DND-41 (cell line): ENCODE results near the gene SORBS1.

ENCODE experiments used
- ATAC-seq: fragments of 200-7000 bp; cut with Tn5 transposase; 3 replicates; pipeline ENCODE4 v1.9.1; 2021; ENCODE audit warnings: low read depth; ENCODE audit not compliant: insufficient read depth
- DNase-seq: peaks from one replicate; pipeline ENCODE4 v3.0.0-alpha.2; 2020
- H2AFZ ChIP-seq: 2 replicates; pipeline ENCODE4 v1.6.0; 2012; ENCODE audit warnings: low read depth, low read length
- H3K27ac ChIP-seq: 2 replicates; pipeline ENCODE4 v1.5.1; 2012; ENCODE audit warnings: low read length, inconsistent platforms
- H3K27me3 ChIP-seq: fragments of 200-600 bp; sonication (generic); 2 replicates; pipeline ENCODE4 v1.6.0; 2012; ENCODE audit warnings: low read length, mild to moderate bottlenecking, inconsistent platforms; ENCODE audit not compliant: insufficient read depth, poor library complexity
- H3K36me3 ChIP-seq: 2 replicates; pipeline ENCODE4 v1.5.1; 2012; ENCODE audit warnings: low read length, inconsistent platforms; ENCODE audit not compliant: insufficient read depth
- H3K4me1 ChIP-seq: 2 replicates; pipeline ENCODE4 v1.5.1; 2012; ENCODE audit warnings: mild to moderate bottlenecking, low read length; ENCODE audit not compliant: insufficient read depth
- H3K4me2 ChIP-seq: 2 replicates; pipeline ENCODE4 v1.6.0; 2012; ENCODE audit warnings: mild to moderate bottlenecking, moderate library complexity, low read length, inconsistent platforms; ENCODE audit not compliant: insufficient read depth
- H3K4me3 ChIP-seq, 2 experiments: fragments of 200-600 bp in 1 of 2; shearing (Covaris generic) in 1 of 2; 2 replicates each; pipeline ENCODE4 v1.5.1; 2012 to 2016; ENCODE audit warnings: inconsistent platforms in 2 of 2, low read length in 2 of 2, mild to moderate bottlenecking in 2 of 2, low read depth in 1 of 2, moderate library complexity in 1 of 2
- H3K79me2 ChIP-seq: 2 replicates; pipeline ENCODE4 v1.6.0; 2012; ENCODE audit warnings: low read length, inconsistent platforms; ENCODE audit not compliant: insufficient read depth
- H3K9ac ChIP-seq: 2 replicates; pipeline ENCODE4 v1.6.0; 2012; ENCODE audit warnings: low read depth, mild to moderate bottlenecking, inconsistent platforms, low read length, moderate library complexity
- H3K9me3 ChIP-seq: 2 replicates; pipeline ENCODE4 v1.5.1; 2012; ENCODE audit warnings: low read length, moderate library complexity, mild to moderate bottlenecking, inconsistent platforms; ENCODE audit not compliant: insufficient read depth, severe bottlenecking
- H4K20me1 ChIP-seq: 2 replicates; pipeline ENCODE4 v1.6.0; 2012; ENCODE audit warnings: low read length; ENCODE audit not compliant: insufficient read depth
- EZH2 ChIP-seq: IDR thresholded peaks from 3 replicates; pipeline ENCODE4 v1.6.1; 2012; ENCODE audit warnings: borderline replicate concordance, low read depth, mild to moderate bottlenecking, moderate library complexity, low read length, inconsistent platforms; ENCODE audit not compliant: severe bottlenecking
- TF ChIP-seq, protein P1 (sequence below): IDR thresholded peaks from 2 replicates; pipeline ENCODE4 v1.5.1; 2012; ENCODE audit warnings: borderline replicate concordance, low read length, moderate library complexity, mild to moderate bottlenecking; ENCODE audit not compliant: poor library complexity, severe bottlenecking; ENCODE audit errors: extremely low read depth

The SORBS1 gene

DNA sequence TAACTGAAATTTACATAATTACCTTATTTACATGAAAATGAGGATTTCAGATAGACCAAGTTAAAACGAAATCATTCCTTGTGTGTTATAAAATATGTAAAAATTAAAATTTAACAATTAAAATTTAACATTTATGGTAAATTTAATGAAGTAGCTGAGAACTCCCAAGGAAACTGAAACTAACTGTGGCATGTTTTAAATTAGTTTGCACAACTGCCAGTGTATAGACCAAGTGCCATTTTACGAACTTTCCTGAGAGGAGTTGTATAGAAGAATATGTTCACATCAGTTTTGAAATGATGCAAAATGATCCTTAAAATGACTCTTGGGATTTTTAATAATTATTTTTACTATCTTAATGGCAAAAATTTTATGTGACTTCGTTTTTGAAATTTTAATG is 293.9 kb downstream of the SORBS1 start:
- H4K20me1 ChIP-seq, result no peaks in the 10 kb centered on the region
- DNase-seq (no peak), ATAC-seq (no peak)
- H3K4me1 ChIP-seq, result no peaks in the 10 kb centered on the region
- no peak overlapping the region for H3K9ac ChIP-seq
- no peak overlapping the region for H2AFZ ChIP-seq
- no peaks in the 10 kb centered on the region for H3K9me3 ChIP-seq
- H3K36me3 ChIP-seq, result no peaks in the 10 kb centered on the region
- no peak overlapping the region for H3K4me2 ChIP-seq
- H3K27ac ChIP-seq, result no peak overlapping the region
- H3K27me3 ChIP-seq, result peaks cover 15% of the 10 kb centered on the region
- no peak overlapping the region for H3K4me3 ChIP-seq
- TF ChIP-seq, protein P1, sequence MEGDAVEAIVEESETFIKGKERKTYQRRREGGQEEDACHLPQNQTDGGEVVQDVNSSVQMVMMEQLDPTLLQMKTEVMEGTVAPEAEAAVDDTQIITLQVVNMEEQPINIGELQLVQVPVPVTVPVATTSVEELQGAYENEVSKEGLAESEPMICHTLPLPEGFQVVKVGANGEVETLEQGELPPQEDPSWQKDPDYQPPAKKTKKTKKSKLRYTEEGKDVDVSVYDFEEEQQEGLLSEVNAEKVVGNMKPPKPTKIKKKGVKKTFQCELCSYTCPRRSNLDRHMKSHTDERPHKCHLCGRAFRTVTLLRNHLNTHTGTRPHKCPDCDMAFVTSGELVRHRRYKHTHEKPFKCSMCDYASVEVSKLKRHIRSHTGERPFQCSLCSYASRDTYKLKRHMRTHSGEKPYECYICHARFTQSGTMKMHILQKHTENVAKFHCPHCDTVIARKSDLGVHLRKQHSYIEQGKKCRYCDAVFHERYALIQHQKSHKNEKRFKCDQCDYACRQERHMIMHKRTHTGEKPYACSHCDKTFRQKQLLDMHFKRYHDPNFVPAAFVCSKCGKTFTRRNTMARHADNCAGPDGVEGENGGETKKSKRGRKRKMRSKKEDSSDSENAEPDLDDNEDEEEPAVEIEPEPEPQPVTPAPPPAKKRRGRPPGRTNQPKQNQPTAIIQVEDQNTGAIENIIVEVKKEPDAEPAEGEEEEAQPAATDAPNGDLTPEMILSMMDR, result no peak
- TF ChIP-seq EZH2, result no peak
- H3K79me2 ChIP-seq, result no peaks in the 10 kb centered on the region

GRCh38 chr10:95266674-95267095 is 294.5 kb downstream of the SORBS1 start:
- no peak overlapping the region for H3K9ac ChIP-seq
- H3K27ac ChIP-seq, result no peak overlapping the region
- ATAC-seq (no peak), DNase-seq (no peak)
- H4K20me1 ChIP-seq, result no peaks in the 10 kb centered on the region
- H3K9me3 ChIP-seq, result no peaks in the 10 kb centered on the region
- peaks cover 15% of the 10 kb centered on the region for H3K27me3 ChIP-seq
- no peaks in the 10 kb centered on the region for H3K36me3 ChIP-seq
- H3K79me2 ChIP-seq, result no peaks in the 10 kb centered on the region
- no peaks in the 10 kb centered on the region for H3K4me1 ChIP-seq
- no peak overlapping the region for H3K4me2 ChIP-seq
- TF ChIP-seq EZH2, result no peak
- TF ChIP-seq, protein P1, result no peak
- no peak overlapping the region for H3K4me3 ChIP-seq
- no peak overlapping the region for H2AFZ ChIP-seq

DNA sequence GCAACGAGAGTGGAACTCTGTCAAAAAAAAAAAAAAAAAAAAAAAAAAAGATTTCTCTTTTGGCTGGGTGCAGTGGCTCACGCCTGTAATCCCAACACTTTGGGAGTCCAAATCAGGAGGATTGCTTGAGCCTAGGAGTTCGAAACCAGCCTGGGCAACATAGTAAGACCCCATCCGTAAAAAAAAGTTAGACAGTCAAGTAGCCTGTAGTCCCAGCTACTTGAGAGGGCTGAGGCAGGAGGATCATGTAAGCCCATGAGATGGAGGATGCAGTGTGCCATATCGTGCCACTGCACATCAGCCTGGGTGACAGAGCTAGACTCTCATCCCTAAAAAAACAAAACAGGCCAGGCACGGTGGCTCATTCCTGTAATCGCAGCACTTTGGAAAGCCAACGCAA is 295.6 kb downstream of the SORBS1 start:
- no peaks in the 10 kb centered on the region for H3K36me3 ChIP-seq
- peaks cover 15% of the 10 kb centered on the region for H3K27me3 ChIP-seq
- H3K4me1 ChIP-seq, result no peaks in the 10 kb centered on the region
- H3K9me3 ChIP-seq, result no peaks in the 10 kb centered on the region
- no peak overlapping the region for H3K9ac ChIP-seq
- H2AFZ ChIP-seq, result no peak overlapping the region
- no peak overlapping the region for H3K4me3 ChIP-seq
- no peaks in the 10 kb centered on the region for H4K20me1 ChIP-seq
- no peak overlapping the region for H3K27ac ChIP-seq
- DNase-seq, result no peak
- no peak for ATAC-seq
- no peaks in the 10 kb centered on the region for H3K79me2 ChIP-seq
- no peak overlapping the region for H3K4me2 ChIP-seq
- TF ChIP-seq, protein P1, result no peak
- TF ChIP-seq EZH2, result no peak
